ENCODE results near the gene SDR42E2.

The SDR42E2 gene

GRCh38 chr16:22222998-22223397, 60.7 kb downstream of the SDR42E2 start:
- H3K36me3 ChIP-seq (ENCODE audit: control insufficient read depth, insufficient read depth, low read length) = peaks cover 3% of the 10 kb centered on the region
- TF ChIP-seq, protein P1, sequence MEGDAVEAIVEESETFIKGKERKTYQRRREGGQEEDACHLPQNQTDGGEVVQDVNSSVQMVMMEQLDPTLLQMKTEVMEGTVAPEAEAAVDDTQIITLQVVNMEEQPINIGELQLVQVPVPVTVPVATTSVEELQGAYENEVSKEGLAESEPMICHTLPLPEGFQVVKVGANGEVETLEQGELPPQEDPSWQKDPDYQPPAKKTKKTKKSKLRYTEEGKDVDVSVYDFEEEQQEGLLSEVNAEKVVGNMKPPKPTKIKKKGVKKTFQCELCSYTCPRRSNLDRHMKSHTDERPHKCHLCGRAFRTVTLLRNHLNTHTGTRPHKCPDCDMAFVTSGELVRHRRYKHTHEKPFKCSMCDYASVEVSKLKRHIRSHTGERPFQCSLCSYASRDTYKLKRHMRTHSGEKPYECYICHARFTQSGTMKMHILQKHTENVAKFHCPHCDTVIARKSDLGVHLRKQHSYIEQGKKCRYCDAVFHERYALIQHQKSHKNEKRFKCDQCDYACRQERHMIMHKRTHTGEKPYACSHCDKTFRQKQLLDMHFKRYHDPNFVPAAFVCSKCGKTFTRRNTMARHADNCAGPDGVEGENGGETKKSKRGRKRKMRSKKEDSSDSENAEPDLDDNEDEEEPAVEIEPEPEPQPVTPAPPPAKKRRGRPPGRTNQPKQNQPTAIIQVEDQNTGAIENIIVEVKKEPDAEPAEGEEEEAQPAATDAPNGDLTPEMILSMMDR (IDR thresholded peaks at IDR 0.05; ENCODE audit: insufficient read depth, low read length, poor library complexity, severe bottlenecking) = no peak
- no peak for DNase-seq (ENCODE audit: extremely low read depth, insufficient read length)
- no peak overlapping the region for H3K4me3 ChIP-seq (replicated peaks; ENCODE audit: low read depth, low read length)
- H3K27me3 ChIP-seq (replicated peaks; ENCODE audit: control insufficient read depth, insufficient read depth, low read length) = no peaks in the 10 kb centered on the region

DNA sequence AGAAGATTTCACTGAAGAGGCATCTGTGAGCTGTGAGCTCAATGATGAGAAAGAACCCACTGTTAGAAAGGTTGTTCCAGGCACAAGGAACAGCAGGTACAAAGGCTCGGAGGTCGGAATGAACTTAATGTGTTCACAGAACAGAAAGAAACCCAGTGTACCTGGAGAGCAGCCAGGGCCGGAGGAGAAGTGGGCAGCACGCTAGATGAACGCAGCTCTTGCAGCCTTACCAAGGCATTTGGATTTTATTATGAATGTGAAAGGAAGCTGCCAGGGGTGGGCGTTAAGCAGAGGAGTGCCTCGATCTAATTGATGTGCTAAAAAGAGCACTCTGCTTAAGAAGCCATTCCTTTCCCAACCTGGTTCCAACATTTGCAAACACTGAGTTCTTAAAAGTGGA, 62.8 kb downstream of the SDR42E2 start:
- DNase-seq (ENCODE audit: extremely low read depth, insufficient read length) = no peak

DNA sequence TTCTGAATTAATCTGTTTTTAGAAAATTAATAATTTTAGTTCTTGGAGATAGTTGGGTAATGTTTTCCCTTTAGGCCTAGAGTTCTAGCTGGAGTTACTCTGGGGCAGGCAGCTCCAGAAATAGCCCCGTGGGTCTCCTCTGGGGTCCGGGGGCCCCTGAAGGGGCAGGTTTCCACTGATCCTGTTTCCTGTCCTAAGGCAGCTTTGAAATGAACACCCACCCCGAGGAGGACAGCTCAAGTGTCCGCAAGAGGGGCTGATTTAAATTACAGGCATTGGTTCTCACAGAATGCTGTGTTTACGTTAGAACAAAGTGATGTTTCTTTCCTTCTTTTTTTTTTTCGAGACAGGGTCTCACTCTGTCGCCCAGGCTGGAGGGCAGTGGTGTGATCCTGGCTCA, 67.6 kb downstream of the SDR42E2 start:
- TF ChIP-seq, protein P1 (IDR thresholded peaks at IDR 0.05; ENCODE audit: insufficient read depth, low read length, poor library complexity, severe bottlenecking) = no peak
- no peak overlapping the region for H3K4me3 ChIP-seq (replicated peaks; ENCODE audit: low read depth, low read length)
- peaks cover 8% of the 10 kb centered on the region for H3K36me3 ChIP-seq (ENCODE audit: control insufficient read depth, insufficient read depth, low read length)
- no peak for DNase-seq (ENCODE audit: extremely low read depth, insufficient read length)
- H3K27me3 ChIP-seq (replicated peaks; ENCODE audit: control insufficient read depth, insufficient read depth, low read length) = no peaks in the 10 kb centered on the region

More for the DNA sequence above, 62.8 kb downstream of the SDR42E2 start:
- H3K27me3 ChIP-seq (replicated peaks; ENCODE audit: control insufficient read depth, insufficient read depth, low read length) = no peaks in the 10 kb centered on the region
- H3K4me3 ChIP-seq (replicated peaks; ENCODE audit: low read depth, low read length) = no peak overlapping the region
- TF ChIP-seq, protein P1 (IDR thresholded peaks at IDR 0.05; ENCODE audit: insufficient read depth, low read length, poor library complexity, severe bottlenecking) = no peak
- peaks cover 3% of the 10 kb centered on the region for H3K36me3 ChIP-seq (ENCODE audit: control insufficient read depth, insufficient read depth, low read length)

DNA sequence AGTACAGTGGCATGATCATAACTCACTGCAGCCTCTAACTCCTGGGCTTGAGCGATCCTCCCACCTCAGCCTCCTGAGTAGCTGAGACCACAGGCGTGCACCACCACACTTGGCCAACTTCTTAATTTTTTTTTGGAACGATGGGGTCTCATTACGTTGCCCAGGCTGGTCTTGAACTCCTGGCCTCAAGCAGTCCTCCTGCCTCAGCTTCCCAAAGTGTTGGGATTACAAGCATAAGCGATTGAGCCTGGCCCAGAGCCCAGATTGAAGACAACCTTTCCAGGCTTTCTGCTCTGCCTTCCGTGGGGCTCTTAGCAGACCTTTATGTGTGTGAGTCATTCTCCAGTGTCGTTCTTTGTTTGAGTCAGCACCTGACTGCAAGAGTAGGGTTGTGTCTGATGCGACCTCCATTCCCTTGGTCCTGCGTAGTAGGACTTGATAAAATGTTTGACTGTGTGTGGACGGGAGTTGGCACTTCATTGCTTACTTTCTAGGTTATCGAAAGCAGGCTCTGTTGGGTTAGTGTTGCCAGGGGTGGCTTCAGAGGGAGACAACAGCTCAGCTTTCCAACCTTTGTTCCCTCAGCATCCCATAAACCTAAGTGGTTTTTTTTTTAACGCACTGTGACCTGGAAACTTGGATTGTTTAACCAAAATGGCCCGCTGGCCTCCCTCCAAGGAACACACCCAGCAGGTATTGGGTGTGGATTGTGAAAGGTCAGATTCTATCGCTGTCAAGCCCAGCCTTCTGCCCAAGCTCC, 70.2 kb downstream of the SDR42E2 start:
- no peak for DNase-seq (ENCODE audit: extremely low read depth, insufficient read length)
- TF ChIP-seq, protein P1 (IDR thresholded peaks at IDR 0.05; ENCODE audit: insufficient read depth, low read length, poor library complexity, severe bottlenecking) = no peak
- Histone ChIP-seq H3K4me3 (replicated peaks; ENCODE audit: low read depth, low read length) (no peak overlapping the region), H3K36me3 (ENCODE audit: control insufficient read depth, insufficient read depth, low read length) (peaks cover 8% of the 10 kb centered on the region), H3K27me3 (replicated peaks; ENCODE audit: control insufficient read depth, insufficient read depth, low read length) (no peaks in the 10 kb centered on the region)

DNA sequence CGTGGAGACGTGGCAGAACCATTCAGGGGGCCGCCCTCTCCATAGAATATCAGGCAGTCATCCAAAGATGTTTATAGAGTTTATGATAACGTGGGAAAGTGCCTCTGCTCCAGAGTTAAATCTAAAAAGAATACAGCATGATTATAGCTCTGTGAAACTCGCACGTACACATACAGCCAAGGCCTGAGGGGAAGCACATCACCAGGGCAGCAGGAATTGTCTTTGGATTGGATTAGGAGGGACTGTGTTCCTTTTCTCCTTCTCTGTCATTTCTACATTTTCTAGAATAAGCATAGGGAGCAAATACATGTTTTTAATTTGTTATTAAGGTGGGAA, 70.7 kb downstream of the SDR42E2 start:
- H3K36me3 ChIP-seq (ENCODE audit: control insufficient read depth, insufficient read depth, low read length) = peaks cover 8% of the 10 kb centered on the region
- DNase-seq (ENCODE audit: extremely low read depth, insufficient read length) = no peak
- TF ChIP-seq, protein P1 (IDR thresholded peaks at IDR 0.05; ENCODE audit: insufficient read depth, low read length, poor library complexity, severe bottlenecking) = no peak
- H3K27me3 ChIP-seq (replicated peaks; ENCODE audit: control insufficient read depth, insufficient read depth, low read length) = no peaks in the 10 kb centered on the region
- no peak overlapping the region for H3K4me3 ChIP-seq (replicated peaks; ENCODE audit: low read depth, low read length)

Measured in GM06990 (cell line).